AG04450 (cell line): ENCODE data around the gene TARP. TPM values are rescaled to one million over a fixed set of nuclear protein-coding genes. Genes with fewer than 3 reads are reported as not detected.

Experiments
- CTCF ChIA-PET: fragments of 300-600, 350-600 bp; formaldehyde crosslinking; extraction: SDS; loops from one replicate; lab custom pipeline; 2022; ENCODE audit warnings: antibody characterized with exemption, inconsistent platforms; lab: Charles Lee
- POLR2A ChIA-PET: fragments of 350-600 bp; formaldehyde crosslinking; extraction: SDS; loops from one replicate; lab custom pipeline; 2021; ENCODE audit warnings: antibody characterized with exemption, inconsistent platforms; lab: Yijun Ruan, JAX
- DNase-seq: peaks from one replicate; pipeline ENCODE4 v3.0.0-alpha.2; 2011; ENCODE audit warnings: low read depth, low spot score
- H3K27ac ChIP-seq: one replicate; pipeline ENCODE4 v1.5.1; 2012; ENCODE audit warnings: low read depth, low read length, control low read depth
- H3K27me3 ChIP-seq: one replicate; pipeline ENCODE4 v1.6.0; 2012; ENCODE audit warnings: low read length; ENCODE audit not compliant: control insufficient read depth, insufficient read depth
- H3K4me3 ChIP-seq: 2 replicates; pipeline ENCODE4 v1.5.1; 2011; ENCODE audit warnings: mild to moderate bottlenecking, low read depth, low read length, control low read depth
- H3K9me3 ChIP-seq: 2 replicates; pipeline ENCODE4 v1.5.1; 2012; ENCODE audit warnings: low read length; ENCODE audit not compliant: control insufficient read depth, insufficient read depth
- CTCF ChIP-seq: IDR thresholded peaks from 2 replicates; pipeline ENCODE4 v1.5.1; 2011; ENCODE audit warnings: low read depth, low read length, control low read depth, inconsistent platforms
- polyA plus RNA-seq: library from polyadenylated mRNA; depleted of rRNA; stranded (reverse); fragments of >200 nt; gene quantifications from 2 replicates; pipeline ENCODE4 v1.2.3, GENCODE V29; 2011; rRNA removed
- small RNA-seq: library from RNA; depleted of rRNA; stranded (forward); fragments of <200 nt; gene quantifications from one replicate; pipeline ENCODE3, GENCODE V24; 2012; ENCODE audit warnings: low read depth; ENCODE audit not compliant: insufficient read length

TARP gene

DNA sequence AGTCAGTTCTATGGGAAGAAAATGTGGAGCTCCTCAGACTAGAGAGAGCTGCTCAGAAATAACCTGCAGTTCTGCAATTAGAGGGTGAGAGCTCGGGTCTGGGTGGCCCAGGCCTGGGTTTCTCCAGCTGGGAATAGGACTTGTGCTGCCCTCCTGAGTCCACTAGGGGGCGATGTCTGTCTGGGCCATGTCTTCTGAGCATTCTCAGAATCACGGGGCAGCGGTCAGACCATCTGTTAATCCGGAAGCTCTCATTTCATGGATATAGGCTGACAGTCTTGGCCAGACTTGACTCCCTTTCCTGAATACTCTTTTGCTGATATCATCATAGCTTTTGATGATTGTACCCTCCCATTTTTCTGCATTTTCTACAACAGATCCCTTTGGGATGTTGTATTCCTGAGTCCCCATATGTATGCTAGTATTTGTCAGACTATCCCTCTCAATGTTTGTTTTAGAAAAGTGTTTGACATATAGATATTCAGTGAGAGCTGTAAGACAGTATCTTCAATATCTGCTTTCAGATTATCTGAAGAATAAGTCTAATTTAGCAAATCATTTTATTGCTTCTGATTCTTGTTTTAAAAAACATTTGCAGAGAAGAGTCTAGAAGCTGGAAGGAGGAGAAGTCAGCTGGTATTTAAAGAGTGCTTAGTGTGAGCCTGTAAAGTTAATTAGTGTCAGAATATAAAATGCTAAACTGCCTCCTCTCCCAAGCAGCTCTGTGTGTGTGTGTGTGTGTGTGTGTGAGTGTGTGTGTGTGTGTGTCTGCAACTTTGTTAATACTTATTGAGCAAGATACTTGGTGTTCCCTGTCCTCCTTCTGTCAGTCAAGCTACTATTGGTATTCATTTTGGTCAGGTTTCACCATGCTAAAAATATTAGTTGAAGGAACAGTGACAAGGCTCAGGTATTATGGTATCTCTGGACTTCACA lies 57.4 kb downstream of the TARP start:
- Histone ChIP-seq H3K27me3 (no peaks in the 10 kb centered on the region), H3K27ac (no peak overlapping the region), H3K4me3 (no peak overlapping the region), H3K9me3 (no peaks in the 10 kb centered on the region)
- peak; percentile 88 for DNase-seq
- CTCF ChIA-PET, result interaction anchor here (0.6 to 5.7 kb wide), 60 partner anchors 8 to 1232 kb away, joined by 3 to 143 read pairs (median 6); partner anchors contain the start of gene STARD3NL
- POLR2A ChIA-PET, result interaction anchor here (0.6 to 1.3 kb wide), 4 partner anchors 16 to 158 kb away, joined by 3 to 5 read pairs (median 4); no protein-coding TSS in a partner anchor
- TF ChIP-seq CTCF, result peak; percentile 99

GRCh38 chr7:38215115-38215514 lies 58.3 kb downstream of the TARP start:
- Histone ChIP-seq H3K27me3 (no peaks in the 10 kb centered on the region), H3K9me3 (no peaks in the 10 kb centered on the region), H3K4me3 (no peak overlapping the region), H3K27ac (no peak overlapping the region)
- no peak for DNase-seq
- POLR2A ChIA-PET, result interaction anchor here (1.1 to 1.3 kb wide), 2 partner anchors 18 to 120 kb away, joined by 4 to 5 read pairs; no protein-coding TSS in a partner anchor
- no peak for TF ChIP-seq CTCF
- CTCF ChIA-PET, result interaction anchor here (0.6 to 5.7 kb wide), 50 partner anchors 8 to 1231 kb away, joined by 3 to 143 read pairs (median 6); partner anchors contain the start of gene STARD3NL

GRCh38 chr7:38211940-38212339 lies 61.5 kb downstream of the TARP start:
- CTCF ChIA-PET, result interaction anchor here (0.6 to 2.3 kb wide), 9 partner anchors 11 to 159 kb away, joined by 3 to 13 read pairs (median 4); no protein-coding TSS in a partner anchor
- DNase-seq, result no peak

GRCh38 chr7:38211486-38211885 lies 62.0 kb downstream of the TARP start:
- Histone ChIP-seq H3K27ac (no peak overlapping the region), H3K4me3 (no peak overlapping the region), H3K27me3 (no peaks in the 10 kb centered on the region), H3K9me3 (no peaks in the 10 kb centered on the region)
- POLR2A ChIA-PET, result no interaction called here
- DNase-seq, result no peak
- TF ChIP-seq CTCF, result no peak
- CTCF ChIA-PET, result interaction anchor here (0.6 to 2.8 kb wide), 9 partner anchors 11 to 157 kb away, joined by 3 to 16 read pairs (median 4); no protein-coding TSS in a partner anchor

More at GRCh38 chr7:38211940-38212339, 61.5 kb downstream of the TARP start:
- no peaks in the 10 kb centered on the region for H3K9me3 ChIP-seq
- H3K27ac ChIP-seq, result no peak overlapping the region
- H3K27me3 ChIP-seq, result no peaks in the 10 kb centered on the region
- no peak overlapping the region for H3K4me3 ChIP-seq
- TF ChIP-seq CTCF, result no peak
- POLR2A ChIA-PET, result no interaction called here

Small RNA genes within 50 kb of the gene (small RNA-seq; reads per million reads assigned to genes)
- gene TRGJ1 (not detected), gene TRGJ2 (not detected), gene TRGJP (not detected), gene TRGJP1 (not detected), gene TRGJP2 (not detected), gene TRGVA (not detected)

Other genes starting within 250 kb of the TARP start
- gene STARD3NL, start 95.4 kb downstream of the TARP start, polyA plus RNA-seq, result 63.8 and 93.4 TPM in 2 replicates